Spleen (tissue), 7 donors: ENCODE measurements around the gene ALDH1L1.

Source experiments
- CTCF ChIP-seq, 11 experiments: fragments of 200-600 bp in 7 of 11; fragments of 450-650 bp in 4 of 11; sonication (generic) in 4 of 11; IDR thresholded peaks in 8 of 11; conservative IDR thresholded peaks in 3 of 11; 1 replicate in 7 of 11; 2 replicates in 4 of 11; pipeline versions ENCODE4 v1.4.0 to v1.8.0; 2016 to 2021; ENCODE audit warnings: antibody characterized with exemption in 11 of 11, inconsistent platforms in 4 of 11, mild to moderate bottlenecking in 1 of 11
- POLR2A ChIP-seq, 3 donors: fragments of 450-650 bp; IDR thresholded peaks; one replicate each; pipeline ENCODE4 v1.5.1; 2017; ENCODE audit warnings: antibody characterized with exemption in 3 of 3, mild to moderate bottlenecking in 1 of 3
- donor health status: DM: no; HTN: no; CAD: no; lungs with moderate emphysema.
- donor health status: DM: no; HTN: no; CAD: no.
- donor health status: DM: no; HTN: no; CAD: no.

- TF ChIP-seq POLR2A (IDR thresholded peaks at IDR 0.05) (no peak), CTCF (IDR thresholded peaks at IDR 0.05 in 8 of 11, conservative IDR thresholded peaks at IDR 0.05 in 3 of 11) (no peak)
Observed at GRCh38 chr3:126130081-126130855, 50.1 kb downstream of the ALDH1L1 start.
